ENCODE results near the gene SRD5A2.
"Not testable (repeated sequence)": the region's sequence is repeated elsewhere in the genome, so short reads cannot be mapped to it uniquely, and the experiment has no call there.

The SRD5A2 gene

DNA sequence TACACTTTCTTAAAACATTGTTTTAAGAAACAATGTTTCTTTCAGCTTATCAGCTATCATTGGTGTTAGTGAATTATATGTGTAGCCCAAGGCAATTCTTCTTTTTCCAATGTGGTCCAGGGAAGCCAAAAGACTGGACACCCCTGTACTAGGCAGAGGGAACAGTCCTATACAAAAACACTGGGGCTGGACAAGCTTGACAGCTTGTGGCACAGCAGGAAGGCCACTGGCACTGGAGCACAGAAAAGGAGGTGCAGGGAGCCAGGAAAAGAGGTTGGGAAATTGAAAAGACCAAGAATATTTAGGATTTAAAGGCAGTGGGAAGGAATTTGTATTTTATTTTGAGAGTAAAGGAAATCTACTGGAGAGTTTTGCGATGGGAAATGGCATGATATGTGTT lies 47.7 kb downstream of the SRD5A2 start:
- DNase-seq (ENCODE audit: low read depth): no peak

DNA sequence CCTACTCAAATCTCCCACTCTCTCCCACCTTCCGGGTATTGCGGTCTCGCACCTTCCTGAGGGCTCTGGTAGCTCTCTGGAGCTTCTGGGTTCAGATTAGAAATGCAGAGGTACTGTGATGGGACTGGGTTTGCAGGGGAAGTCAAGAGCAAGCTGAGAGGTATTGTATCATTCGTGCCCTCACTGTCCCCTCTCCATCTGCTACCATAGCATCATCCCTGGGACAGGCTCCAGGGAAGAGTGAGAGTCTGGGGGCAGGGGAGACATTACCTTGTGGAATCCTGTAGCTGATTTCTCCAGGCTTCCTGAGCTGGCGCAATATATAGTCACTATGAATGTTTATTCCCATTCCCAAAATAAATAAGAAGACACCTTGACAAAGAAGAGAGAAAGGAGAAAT lies 49.6 kb downstream of the SRD5A2 start:
- DNase-seq (ENCODE audit: low read depth): no peak

DNA sequence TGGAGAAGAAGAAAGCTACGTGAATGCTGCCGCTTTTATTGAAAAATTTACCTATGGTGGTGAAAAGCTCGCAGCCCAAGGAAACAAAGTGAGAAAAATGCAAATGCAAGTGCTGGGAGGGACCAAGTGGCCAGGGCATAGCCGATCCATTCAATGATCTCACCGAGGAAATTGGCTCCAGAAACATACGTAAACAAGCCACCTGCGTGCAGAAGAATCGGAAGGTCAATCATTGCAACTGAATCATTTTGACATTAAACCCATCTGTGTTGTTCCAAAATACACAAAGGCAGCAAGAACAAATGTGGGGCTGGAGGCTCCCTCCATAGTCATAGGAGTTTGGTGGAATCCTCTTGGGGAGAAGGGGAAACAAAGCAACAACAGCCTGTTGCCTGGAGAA lies 51.5 kb downstream of the SRD5A2 start:
- DNase-seq (ENCODE audit: low read depth): no peak

DNA sequence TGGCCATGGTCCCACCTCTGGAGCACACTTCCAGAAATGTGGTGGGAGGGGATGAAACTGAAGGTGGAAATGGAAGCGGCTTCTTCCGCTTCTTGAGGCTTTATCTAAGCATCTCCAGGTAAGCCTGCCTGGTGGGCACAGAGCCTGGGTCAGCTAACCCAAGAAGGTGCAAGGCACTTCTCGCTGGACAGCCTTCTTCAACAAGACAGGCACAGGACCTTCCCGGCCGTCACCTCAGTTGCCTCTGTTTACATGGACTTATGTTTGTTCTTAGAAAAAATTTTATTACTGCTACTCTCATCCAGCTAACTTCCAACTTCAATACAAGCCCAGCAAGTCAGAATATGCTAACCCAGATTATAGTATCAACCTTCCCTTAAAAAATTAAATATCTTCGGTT lies 51.9 kb downstream of the SRD5A2 start:
- DNase-seq (ENCODE audit: low read depth): no peak

DNA sequence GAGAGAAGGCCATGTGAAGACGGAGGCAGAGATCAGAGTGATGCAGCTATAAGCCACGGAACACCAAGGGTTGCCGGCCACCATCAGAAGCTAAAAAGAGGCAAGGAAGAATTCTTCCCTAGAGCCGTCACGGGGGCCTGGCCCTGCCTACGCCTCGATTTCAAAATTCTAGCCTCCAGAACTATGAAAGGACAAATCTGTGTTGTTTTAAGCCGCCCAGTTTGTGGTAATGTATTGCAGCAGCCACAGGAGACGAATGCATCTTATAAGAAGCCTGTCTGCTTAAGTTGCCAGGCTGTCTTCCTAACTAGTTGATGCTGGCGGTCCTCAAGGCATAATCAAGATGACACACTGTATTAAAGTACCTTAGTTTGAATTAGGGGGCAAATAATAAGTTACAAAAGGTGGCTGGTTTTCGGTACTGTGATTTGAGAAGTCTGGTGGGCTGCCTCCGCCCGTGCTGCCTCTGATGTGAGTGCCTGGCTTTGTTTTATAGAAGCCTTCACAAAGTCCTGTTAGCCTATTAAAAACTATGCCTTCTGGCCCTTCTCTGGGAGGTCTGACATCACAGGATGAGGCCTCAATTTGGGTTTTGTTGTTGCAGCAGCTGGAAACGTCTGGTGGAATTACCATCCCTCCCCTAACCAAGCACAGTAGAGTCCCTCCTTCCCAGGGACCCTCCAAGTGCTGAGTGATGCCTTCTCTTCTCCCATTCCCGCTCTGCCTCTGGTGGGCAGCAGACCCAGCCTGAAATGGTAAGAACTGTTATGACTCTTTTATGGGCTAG lies 53.6 kb downstream of the SRD5A2 start:
- DNase-seq (ENCODE audit: low read depth): no peak

DNA sequence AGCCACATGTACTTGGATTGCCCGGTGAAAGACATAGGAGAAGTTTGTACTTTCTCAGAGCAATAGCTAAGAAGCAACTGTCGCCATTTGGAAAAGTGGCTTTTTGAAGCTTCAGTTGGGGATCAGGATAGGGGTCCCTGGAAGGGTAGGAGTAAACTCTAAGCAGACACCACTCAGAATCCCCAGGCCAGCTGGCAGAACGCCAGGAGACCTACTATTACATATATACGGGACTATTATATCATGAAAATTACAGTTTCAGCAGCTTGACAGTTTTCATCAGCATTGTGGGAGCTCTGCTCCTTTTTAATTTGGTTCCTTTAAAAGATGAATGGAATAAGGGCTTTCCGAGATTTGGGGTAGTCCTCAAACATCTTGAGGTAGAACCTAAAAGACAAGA lies 54.9 kb downstream of the SRD5A2 start:
- no peak for DNase-seq (ENCODE audit: low read depth)

DNA sequence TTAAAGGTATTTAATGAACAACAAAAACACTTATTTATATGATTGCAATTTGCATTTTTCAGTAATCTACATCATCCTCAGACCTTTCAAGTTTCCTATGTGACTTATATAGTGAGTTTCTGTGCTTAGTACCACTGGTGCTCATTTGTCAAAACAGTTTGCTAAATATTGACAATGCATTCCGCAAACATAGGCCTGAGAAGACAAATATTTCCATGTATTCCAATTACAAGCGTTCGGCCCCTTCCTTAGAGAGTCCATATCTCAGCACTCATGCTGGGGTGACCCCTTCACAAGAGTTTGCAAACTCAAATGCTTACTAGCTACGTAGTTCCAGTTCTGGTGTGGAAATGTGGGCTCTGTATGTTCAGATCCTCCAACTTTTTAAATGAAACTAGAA lies 56.1 kb downstream of the SRD5A2 start:
- DNase-seq (ENCODE audit: low read depth): no peak

DNA sequence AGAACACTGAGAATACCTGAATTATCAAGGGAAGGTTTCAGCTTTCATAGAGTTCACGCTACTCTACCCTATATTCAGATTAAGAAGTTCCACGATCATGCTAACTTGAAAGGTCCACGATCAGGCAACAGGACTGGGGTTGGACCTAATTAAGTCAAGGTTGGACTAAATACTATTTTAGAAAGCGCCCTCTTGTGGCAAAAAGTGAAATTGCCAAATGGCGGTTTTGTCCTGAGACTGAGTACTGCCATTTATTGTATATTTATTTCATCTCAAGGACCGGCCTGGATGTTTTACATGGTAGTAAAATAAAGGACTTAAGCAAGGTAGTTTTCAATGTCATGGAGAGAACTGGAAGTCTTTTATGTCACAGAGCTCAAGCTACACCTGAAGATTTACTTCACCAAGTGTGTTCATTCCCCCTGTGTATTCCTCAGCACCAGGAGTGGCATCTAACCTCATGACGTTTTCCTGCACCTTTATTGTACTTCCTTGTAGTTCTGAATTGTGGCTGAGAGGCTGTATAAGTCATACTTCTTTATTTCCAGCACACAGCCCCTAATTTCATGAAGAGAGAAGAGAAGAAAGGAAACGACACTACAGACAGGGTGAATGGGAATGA lies 56.8 kb downstream of the SRD5A2 start:
- DNase-seq (ENCODE audit: low read depth): peak; percentile 5

DNA sequence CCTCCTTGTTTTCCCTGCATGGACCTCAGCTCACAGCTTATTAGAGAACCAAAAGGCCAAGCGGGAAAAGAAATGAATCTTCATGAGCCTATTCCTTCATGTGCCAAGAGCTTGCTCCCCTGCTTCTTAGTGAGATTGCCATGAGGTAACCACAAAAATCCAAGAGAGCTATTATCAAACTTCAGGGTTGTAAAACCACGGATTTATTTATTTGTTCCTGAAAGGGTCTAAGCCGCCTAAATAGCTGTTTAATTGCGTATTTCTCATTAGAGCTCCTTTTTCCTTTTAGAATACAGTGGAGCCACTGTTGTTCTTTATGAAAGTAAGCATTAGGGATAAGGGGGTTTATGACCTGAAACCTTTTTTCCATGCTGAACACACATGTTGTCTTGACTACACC lies 58.0 kb downstream of the SRD5A2 start:
- DNase-seq (ENCODE audit: low read depth): peak; percentile 18

DNA sequence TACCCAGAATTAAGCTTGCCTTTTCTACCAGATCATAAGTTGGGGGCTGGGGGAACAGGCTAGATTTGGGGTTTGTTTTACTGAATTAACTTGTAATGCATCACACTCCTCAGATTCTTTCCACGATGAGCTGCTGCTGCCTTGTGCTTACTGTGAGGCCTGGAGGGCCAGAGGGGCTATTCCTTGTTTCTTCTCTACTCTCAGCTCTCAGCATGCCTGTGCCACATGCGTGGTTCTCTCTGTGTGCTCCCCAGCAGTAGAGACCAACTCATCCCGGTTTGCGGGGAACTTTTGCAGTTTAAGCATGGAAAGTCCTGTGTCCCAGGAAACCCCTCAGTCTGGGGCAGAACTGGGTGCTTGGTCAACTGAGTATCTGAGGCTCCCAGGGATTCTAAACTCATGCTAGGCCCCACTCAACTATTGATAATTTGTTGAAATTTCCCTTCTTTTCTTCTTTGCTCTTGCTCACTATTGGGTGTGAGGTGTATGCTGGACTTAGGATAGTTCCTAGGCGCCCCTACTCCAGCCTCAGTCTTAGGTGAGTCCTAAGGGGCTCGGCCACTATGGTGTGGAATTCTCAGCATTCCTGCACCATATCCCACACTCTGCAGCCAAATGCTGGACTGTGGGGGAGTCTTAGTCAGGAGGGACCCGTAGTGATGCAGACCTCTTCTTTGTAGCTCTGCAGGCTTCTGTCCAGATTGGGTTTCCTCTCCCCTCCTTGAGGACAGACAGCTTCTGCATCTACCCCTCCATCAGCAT lies 63.1 kb downstream of the SRD5A2 start:
- no peak for DNase-seq (ENCODE audit: low read depth)

DNA sequence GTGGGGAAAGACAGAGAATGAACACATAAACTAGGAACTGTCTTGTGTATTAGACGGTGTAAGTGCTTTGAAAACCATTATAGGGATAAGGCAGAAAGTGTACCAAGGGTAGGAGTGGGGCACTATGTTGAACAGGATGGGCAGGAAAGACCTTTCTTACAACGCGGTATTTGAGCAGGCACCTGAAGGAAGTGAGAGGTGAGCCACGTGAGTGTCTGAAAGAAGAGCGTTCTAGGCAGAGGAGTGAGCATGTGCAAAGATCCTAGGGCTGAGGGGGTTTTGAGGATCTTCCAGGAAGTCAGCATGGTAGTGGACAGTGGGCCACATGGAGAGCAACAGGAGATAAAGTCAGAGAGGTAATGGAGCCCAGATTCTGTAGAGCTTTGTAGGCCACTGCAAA lies 65.2 kb downstream of the SRD5A2 start:
- no peak for DNase-seq (ENCODE audit: low read depth)

DNA sequence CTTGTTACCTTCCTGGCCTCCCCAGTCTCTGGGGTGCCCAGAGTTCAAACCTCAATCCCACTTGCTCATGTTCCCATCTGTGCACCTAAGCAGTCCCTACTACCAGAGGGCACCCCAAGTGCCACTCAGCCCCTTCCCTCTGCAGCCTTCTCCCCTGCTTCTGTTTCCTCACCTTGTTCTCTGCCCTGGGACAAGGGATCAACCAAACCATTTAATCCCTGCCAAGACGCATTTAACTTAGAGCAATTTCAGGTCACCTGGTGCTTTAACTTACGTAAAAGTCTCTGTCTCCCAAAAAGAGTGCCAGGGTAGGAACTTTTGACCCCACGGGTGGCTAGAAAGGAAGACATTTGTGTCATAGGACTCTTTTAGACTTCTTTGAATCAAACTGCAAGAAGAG lies 67.2 kb downstream of the SRD5A2 start:
- no peak for DNase-seq (ENCODE audit: low read depth)

DNA sequence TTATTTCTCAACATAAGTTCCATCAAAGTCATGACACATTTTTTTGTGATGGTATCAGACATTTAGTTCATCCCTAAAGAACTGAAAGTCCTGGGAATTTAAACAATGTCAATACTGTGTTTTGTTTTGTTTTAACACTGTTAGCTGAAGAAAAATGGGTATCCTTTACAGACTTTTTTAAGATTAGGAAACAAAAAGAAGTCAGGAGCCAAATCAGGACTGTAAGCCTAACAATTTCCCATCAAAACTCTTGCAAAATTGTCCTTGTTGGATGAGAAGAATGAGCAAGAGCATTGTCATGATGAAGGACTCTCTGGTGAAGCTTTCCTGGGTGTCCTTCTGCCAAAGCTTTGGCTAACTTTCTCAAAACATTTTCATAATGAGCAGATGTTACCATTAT lies 69.4 kb downstream of the SRD5A2 start:
- peak; percentile 55 for DNase-seq (ENCODE audit: low read depth)

DNA sequence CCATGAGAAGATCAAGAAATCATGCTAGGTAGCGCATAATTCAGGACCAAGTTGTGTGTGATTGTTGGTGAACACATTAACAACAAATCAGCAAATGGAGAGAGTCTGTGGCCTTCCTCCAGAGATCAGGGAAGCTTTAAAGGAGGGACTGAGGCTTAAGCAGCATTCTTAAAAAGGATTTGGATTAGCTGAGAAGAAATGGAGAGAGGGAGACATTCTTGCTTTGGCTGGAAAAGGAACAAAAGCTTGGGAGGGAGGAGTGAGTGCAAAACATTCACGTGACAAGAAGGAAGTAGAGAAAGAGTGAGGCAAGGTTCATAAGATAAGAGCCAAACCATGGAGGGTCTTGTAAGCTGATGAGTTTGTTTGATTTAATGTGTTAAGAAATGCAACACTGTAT lies 75.6 kb downstream of the SRD5A2 start:
- DNase-seq (ENCODE audit: low read depth): no peak

DNA sequence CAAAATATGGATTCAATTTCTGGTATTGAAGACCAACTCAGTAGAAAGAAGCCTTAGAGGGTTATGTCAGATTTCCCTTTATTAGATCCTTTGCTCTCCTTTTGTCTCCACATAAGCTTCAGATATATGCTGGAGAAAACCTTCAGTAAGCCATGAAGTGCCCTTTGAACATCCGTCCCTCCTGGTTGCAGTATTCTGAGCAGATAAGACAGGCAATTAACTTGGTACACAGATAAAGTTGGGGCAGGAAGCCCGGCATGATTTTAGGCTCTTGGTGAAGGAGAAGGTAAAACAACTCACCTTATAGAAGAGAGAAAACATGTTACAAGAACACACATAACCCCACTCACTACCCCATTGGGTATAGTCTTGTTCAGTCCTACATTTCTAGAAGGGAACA lies 76.4 kb downstream of the SRD5A2 start:
- no peak for DNase-seq (ENCODE audit: low read depth)

DNA sequence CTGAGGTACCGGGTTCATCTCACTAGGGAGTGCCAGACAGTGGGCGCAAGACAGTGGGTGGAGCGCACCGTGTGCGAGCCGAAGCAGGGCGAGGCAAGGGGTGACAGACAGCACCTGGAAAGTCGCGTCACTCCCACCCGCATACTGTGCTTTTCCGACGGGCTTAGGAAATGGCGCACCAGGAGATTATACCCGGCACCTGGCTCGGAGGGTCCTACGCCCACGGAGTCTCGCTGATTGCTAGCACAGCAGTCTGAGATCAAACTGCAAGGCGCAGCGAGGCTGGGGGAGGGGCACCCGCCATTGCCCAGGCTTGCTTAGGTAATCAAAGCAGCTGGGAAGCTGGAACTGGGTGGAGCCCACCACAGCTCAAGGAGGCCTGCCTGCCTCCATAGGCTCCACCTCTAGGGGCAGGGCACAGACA lies 84.3 kb downstream of the SRD5A2 start:
- DNase-seq (ENCODE audit: low read depth): not testable (repeated sequence)

DNA sequence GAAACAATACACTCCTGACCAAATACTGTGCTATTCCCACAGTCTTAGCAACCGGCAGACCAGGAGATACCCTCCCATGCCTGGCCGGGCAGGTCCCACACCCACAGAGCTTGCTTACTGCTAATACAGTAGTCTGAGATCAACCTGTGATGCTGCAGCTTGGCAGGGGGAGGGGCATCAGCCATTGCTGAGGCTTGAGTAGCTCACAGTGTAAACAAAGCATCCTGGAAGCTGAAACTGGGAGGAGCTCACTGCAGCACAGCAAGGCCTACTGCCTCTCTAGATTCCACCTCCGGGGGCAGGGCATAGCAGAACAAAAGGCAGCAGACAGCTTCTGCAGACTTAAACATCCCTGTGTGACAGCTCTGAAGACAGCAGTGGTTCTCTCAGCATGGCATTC lies 91.4 kb downstream of the SRD5A2 start:
- not testable (repeated sequence) for DNase-seq (ENCODE audit: low read depth)

DNA sequence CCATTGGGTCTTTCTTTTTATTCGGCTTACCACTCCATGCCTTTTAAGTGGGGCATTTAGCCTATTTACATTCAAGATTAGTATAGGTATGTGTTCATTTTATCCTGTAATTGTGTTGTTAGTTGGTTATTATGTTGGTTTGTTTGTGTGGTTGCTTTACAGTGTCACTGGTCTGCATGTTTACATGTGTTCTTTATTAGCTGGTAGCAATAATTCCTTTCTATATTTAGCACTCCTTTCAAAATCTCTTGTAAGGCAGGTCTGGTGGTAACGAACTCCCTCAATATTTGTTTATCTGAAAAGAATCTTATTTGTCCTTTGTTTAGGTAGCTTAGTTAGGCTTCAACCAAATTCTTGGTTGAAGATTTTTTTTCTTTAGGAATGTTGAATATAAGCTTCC lies 97.5 kb downstream of the SRD5A2 start:
- DNase-seq (ENCODE audit: low read depth): no peak

DNA sequence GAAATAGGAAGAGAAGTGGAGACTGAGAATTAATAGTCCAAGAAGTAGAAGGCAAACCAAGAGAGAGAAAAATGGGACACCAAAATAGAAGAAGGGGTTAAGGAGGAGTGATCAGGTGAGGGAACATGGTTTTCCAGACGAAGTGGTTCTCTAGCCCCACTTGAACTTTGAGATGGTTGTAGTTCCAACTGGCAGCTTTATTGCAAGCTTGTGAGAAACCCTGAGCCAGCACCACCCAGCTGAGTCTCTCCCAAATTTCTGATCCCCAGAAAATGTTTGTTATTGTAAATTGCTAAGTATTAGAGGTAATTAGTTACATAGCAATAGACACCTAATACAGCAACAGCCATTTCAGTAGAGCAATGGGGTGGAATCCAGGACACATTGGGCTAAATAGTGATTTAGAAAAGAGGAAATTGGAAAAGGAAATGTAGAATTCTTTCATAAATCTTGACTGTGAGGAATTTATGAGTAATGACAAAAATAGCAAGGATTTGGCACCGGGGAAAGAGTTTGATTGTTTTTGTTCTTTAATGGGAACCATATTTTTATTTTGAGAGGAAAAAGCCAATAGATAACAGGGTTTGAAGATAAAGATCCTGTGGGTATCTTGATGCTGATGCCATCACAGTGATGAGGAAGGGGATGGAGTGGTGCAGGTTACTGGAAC lies 104.1 kb downstream of the SRD5A2 start:
- DNase-seq (ENCODE audit: low read depth): peak; percentile 32

DNA sequence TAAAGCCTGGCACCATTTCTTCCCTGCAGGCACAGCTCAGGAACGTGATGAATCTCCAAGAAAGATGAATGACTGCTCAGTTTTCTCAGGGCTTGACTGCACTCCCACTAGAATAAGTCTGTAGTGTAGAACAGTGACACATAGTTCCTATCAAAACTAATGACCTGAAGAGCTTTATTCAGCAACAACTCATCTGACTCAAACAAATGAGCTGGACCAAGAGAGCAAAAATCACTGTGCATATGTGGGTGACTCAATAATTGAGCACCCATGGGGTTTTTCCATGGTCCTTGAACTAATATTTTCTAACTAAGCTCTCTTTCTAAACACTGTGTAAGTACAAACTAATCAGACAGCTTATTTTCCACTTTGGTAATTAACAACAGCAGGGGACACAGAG lies 105.0 kb downstream of the SRD5A2 start:
- DNase-seq (ENCODE audit: low read depth): peak; percentile 67

DNA sequence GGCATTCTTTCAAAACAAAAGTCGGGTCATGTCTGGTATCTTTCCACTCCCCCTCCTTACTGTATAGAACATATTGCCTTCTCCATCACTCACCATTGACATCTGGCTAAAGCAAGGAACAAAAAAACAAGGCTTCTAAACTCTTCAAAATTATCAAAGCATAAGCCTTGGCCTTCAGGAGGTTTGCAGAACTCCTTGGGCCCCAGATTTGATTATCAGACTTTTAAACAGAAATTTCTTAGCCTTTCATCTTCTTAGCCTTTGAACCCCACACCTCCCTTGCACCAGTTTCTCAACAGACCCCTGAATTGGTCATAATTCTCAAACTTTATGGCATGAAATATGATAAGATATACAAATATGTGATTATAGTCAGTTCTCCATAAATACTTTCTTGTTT lies 106.4 kb downstream of the SRD5A2 start:
- no peak for DNase-seq (ENCODE audit: low read depth)

Measured in GM04503 (cell line).